ENCODE measurements around the gene IL31.

DNA sequence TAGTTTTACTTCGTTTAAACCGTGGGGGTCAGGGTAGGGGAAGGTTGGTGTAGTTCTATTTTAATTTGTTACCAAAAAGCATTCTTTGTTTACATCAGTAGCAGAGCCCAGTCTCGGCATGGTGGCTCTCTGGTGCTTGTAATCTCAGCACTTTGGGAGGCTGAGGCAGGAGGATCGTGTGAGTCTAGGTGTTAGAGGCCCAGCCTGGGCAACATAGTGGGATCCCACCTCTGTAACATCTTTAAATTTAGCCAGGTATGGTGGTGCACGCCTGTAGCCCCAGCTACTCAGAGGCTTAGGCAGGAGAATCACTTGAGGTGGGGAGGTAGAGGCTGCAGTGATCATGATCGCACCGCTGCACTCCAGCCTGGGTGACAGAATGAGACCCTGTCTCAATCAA, 11.1 kb upstream of the IL31 start:
- TF ChIP-seq, protein P1, sequence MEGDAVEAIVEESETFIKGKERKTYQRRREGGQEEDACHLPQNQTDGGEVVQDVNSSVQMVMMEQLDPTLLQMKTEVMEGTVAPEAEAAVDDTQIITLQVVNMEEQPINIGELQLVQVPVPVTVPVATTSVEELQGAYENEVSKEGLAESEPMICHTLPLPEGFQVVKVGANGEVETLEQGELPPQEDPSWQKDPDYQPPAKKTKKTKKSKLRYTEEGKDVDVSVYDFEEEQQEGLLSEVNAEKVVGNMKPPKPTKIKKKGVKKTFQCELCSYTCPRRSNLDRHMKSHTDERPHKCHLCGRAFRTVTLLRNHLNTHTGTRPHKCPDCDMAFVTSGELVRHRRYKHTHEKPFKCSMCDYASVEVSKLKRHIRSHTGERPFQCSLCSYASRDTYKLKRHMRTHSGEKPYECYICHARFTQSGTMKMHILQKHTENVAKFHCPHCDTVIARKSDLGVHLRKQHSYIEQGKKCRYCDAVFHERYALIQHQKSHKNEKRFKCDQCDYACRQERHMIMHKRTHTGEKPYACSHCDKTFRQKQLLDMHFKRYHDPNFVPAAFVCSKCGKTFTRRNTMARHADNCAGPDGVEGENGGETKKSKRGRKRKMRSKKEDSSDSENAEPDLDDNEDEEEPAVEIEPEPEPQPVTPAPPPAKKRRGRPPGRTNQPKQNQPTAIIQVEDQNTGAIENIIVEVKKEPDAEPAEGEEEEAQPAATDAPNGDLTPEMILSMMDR (IDR thresholded peaks at IDR 0.05), result no peak
- no peak for TF ChIP-seq POLR2AphosphoS5 (IDR thresholded peaks at IDR 0.05; ENCODE audit: insufficient read depth in 1 of 2, low read depth in 1 of 2)
